ENCODE data around the gene ITCH.

Gene ITCH

DNA sequence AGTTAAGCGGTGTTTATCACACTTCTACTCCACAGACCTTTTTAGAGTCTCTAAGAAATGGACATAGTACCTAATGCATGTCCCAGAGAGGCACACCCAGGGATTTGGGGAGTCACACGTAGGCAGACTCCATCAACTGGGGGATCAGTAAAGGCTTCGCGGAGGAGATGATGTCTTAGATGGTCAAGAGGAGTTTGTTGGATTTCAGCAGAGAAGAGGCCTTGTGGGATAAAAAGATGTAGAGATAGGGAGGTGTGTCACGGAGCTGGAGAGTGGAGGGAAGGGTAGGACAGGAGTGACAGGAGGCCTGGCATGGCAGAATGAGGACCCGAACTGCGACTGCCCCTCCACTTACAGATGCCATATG lies 162.3 kb downstream of the ITCH start:
- Histone ChIP-seq H4K20me1 (ENCODE audit: insufficient read depth, low read length) (peaks cover 51% of the 10 kb centered on the region), H3K4me1 (ENCODE audit: low read length) (no peaks in the 10 kb centered on the region), H3K4me2 (ENCODE audit: low read length) (no peak overlapping the region), H3K9ac (ENCODE audit: low read length) (no peak overlapping the region), H3K79me2 (ENCODE audit: low read length) (peaks cover 37% of the 10 kb centered on the region), H2AFZ (ENCODE audit: low read depth, low read length) (no peak overlapping the region), H3K36me3 (replicated peaks; ENCODE audit: low read depth, low read length) (peaks cover 43% of the 10 kb centered on the region), H3K27ac (ENCODE audit: low read length) (no peak overlapping the region), H3K4me3 (ENCODE audit: low read length) (no peak overlapping the region), H3K27me3 (ENCODE audit: low read depth, low read length) (no peaks in the 10 kb centered on the region), H3K9me3 (ENCODE audit: insufficient read depth, low read length) (no peaks in the 10 kb centered on the region)
- TF ChIP-seq, protein P1, sequence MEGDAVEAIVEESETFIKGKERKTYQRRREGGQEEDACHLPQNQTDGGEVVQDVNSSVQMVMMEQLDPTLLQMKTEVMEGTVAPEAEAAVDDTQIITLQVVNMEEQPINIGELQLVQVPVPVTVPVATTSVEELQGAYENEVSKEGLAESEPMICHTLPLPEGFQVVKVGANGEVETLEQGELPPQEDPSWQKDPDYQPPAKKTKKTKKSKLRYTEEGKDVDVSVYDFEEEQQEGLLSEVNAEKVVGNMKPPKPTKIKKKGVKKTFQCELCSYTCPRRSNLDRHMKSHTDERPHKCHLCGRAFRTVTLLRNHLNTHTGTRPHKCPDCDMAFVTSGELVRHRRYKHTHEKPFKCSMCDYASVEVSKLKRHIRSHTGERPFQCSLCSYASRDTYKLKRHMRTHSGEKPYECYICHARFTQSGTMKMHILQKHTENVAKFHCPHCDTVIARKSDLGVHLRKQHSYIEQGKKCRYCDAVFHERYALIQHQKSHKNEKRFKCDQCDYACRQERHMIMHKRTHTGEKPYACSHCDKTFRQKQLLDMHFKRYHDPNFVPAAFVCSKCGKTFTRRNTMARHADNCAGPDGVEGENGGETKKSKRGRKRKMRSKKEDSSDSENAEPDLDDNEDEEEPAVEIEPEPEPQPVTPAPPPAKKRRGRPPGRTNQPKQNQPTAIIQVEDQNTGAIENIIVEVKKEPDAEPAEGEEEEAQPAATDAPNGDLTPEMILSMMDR (IDR thresholded peaks at IDR 0.05; ENCODE audit: low read depth, low read length): no peak
- no peak for TF ChIP-seq EZH2phosphoT487 (IDR thresholded peaks at IDR 0.05; ENCODE audit: low read depth)

DNA sequence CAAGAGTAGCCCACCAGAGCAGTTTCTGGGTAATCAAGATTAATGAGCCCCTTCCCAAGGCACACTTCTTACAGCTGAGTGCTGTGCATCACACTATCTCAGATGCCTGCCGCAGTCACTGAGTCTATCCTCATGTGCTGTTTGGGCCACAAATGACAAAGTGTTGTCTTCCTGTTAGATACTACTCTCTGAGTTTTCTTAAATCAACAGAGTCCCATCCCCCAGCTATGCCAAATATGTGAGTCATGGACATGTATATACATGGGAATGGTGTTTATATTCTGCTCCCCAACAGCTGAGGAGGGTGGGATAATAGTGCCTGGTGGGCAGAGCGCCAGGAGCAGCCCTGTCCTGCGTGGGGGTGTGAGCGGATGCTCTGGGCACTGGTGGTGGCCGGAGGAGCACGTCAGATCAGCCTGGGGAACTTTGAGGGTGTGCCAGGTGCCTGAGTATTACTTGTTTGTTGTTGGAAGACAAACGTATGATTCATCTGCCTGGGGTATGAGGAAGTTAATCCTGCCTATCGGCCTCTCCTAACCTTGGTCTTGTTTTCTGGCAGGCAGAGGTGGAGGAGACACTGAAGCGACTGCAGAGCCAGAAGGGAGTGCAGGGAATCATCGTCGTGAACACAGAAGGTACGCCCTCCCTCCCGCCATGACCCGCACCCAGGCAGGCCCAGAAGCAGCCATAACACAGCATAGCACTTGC lies 162.8 kb downstream of the ITCH start:
- no peak overlapping the region for H3K9ac ChIP-seq (ENCODE audit: low read length)
- no peak overlapping the region for H3K27ac ChIP-seq (ENCODE audit: low read length)
- H3K4me1 ChIP-seq (ENCODE audit: low read length): no peaks in the 10 kb centered on the region

DNA sequence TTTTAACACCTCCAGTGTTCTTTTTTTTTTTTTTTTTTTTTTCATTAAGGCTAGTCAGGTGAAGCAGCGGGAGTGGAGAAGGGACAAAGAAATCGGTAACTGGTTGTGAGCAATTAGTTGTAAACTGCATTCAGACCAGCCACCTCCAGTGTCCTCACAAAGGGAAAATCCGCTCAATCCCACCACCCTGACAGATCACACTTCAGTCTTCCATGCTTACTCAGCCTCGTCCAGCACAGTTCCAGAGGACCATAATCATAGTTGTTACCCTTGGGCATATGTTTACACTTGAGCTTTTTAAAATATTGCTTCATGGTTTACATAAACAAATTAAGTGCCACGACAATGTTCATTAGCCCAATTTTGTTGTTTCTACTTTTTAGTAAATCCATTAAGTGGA lies 163.4 kb downstream of the ITCH start:
- Histone ChIP-seq H4K20me1 (ENCODE audit: insufficient read depth, low read length) (peaks cover 56% of the 10 kb centered on the region), H3K4me1 (ENCODE audit: low read length) (no peaks in the 10 kb centered on the region), H3K4me3 (ENCODE audit: low read length) (no peak overlapping the region), H3K27me3 (ENCODE audit: low read depth, low read length) (no peaks in the 10 kb centered on the region), H3K9ac (ENCODE audit: low read length) (no peak overlapping the region), H3K27ac (ENCODE audit: low read length) (no peak overlapping the region), H2AFZ (ENCODE audit: low read depth, low read length) (no peak overlapping the region), H3K79me2 (ENCODE audit: low read length) (peaks cover 35% of the 10 kb centered on the region), H3K9me3 (ENCODE audit: insufficient read depth, low read length) (no peaks in the 10 kb centered on the region), H3K4me2 (ENCODE audit: low read length) (no peak overlapping the region), H3K36me3 (replicated peaks; ENCODE audit: low read depth, low read length) (peaks cover 46% of the 10 kb centered on the region)
- TF ChIP-seq, protein P1 (IDR thresholded peaks at IDR 0.05; ENCODE audit: low read depth, low read length): no peak
- TF ChIP-seq EZH2phosphoT487 (IDR thresholded peaks at IDR 0.05; ENCODE audit: low read depth): no peak

More for the DNA sequence above, 162.8 kb downstream of the ITCH start:
- H3K9me3 ChIP-seq (ENCODE audit: insufficient read depth, low read length): no peaks in the 10 kb centered on the region
- H4K20me1 ChIP-seq (ENCODE audit: insufficient read depth, low read length): peaks cover 53% of the 10 kb centered on the region
- H2AFZ ChIP-seq (ENCODE audit: low read depth, low read length): no peak overlapping the region
- TF ChIP-seq EZH2phosphoT487 (IDR thresholded peaks at IDR 0.05; ENCODE audit: low read depth): no peak
- TF ChIP-seq, protein P1 (IDR thresholded peaks at IDR 0.05; ENCODE audit: low read depth, low read length): no peak
- H3K4me3 ChIP-seq (ENCODE audit: low read length): no peak overlapping the region
- H3K4me2 ChIP-seq (ENCODE audit: low read length): no peak overlapping the region
- peaks cover 37% of the 10 kb centered on the region for H3K79me2 ChIP-seq (ENCODE audit: low read length)
- no peaks in the 10 kb centered on the region for H3K27me3 ChIP-seq (ENCODE audit: low read depth, low read length)
- peaks cover 48% of the 10 kb centered on the region for H3K36me3 ChIP-seq (replicated peaks; ENCODE audit: low read depth, low read length)

DNA sequence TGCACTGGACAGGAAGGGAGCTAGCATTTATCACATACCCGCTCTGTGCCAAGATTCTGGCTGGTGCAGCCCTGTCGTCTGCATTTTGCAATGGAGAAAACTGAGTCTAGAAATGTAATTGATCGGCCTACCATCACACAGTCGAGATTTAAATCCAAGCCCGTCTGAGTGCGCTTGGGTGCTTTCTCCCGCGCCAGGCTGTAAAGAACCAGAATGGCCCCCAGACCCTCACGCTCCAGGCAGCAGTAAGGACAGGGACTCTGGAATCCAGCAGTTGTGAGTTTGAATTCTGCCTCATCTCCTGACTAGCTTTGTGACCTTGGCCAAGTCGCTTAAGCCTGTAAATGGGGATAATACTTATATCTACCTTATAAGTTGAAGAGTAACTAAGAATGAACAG lies 163.9 kb downstream of the ITCH start:
- Histone ChIP-seq H3K9me3 (ENCODE audit: insufficient read depth, low read length) (no peaks in the 10 kb centered on the region), H3K9ac (ENCODE audit: low read length) (no peak overlapping the region), H2AFZ (ENCODE audit: low read depth, low read length) (no peak overlapping the region), H3K4me2 (ENCODE audit: low read length) (no peak overlapping the region), H3K27ac (ENCODE audit: low read length) (no peak overlapping the region), H3K79me2 (ENCODE audit: low read length) (peaks cover 29% of the 10 kb centered on the region), H3K36me3 (replicated peaks; ENCODE audit: low read depth, low read length) (peaks cover 46% of the 10 kb centered on the region), H4K20me1 (ENCODE audit: insufficient read depth, low read length) (peaks cover 58% of the 10 kb centered on the region), H3K4me3 (ENCODE audit: low read length) (no peak overlapping the region), H3K27me3 (ENCODE audit: low read depth, low read length) (no peaks in the 10 kb centered on the region), H3K4me1 (ENCODE audit: low read length) (no peaks in the 10 kb centered on the region)
- no peak for TF ChIP-seq EZH2phosphoT487 (IDR thresholded peaks at IDR 0.05; ENCODE audit: low read depth)
- TF ChIP-seq, protein P1 (IDR thresholded peaks at IDR 0.05; ENCODE audit: low read depth, low read length): no peak
